BJ (cell line): ENCODE results near the gene TGFBI. TPM values are rescaled to one million over a fixed set of nuclear protein-coding genes. Genes with fewer than 3 reads are reported as not detected.
A peak's percentile ranks its signal among the peaks of the same experiment; 100 is the strongest.

Experiments
- CTCF ChIA-PET: fragments of 350-600 bp; formaldehyde crosslinking; extraction: SDS; loops from one replicate; lab custom pipeline; 2021; ENCODE audit warnings: antibody characterized with exemption, inconsistent platforms; lab: Yijun Ruan, JAX
- POLR2A ChIA-PET: fragments of 300-600 bp; sonication (Branson Sonifier 250); formaldehyde crosslinking; extraction: SDS; loops from one replicate; lab custom pipeline; 2021; ENCODE audit warnings: antibody characterized with exemption; lab: Charles Lee
- DNase-seq: peaks from one replicate; pipeline ENCODE4 v3.0.0-alpha.2; 2011; ENCODE audit warnings: low read depth
- H3K27me3 ChIP-seq: 2 replicates; pipeline ENCODE4 v1.6.0; 2011; ENCODE audit warnings: low read length; ENCODE audit not compliant: control insufficient read depth, insufficient read depth
- H3K36me3 ChIP-seq: 2 replicates; pipeline ENCODE4 v1.5.1; 2011; ENCODE audit warnings: low read length; ENCODE audit not compliant: control insufficient read depth, insufficient read depth
- H3K4me3 ChIP-seq: 2 replicates; pipeline ENCODE4 v1.5.1; 2011; ENCODE audit warnings: low read depth, mild to moderate bottlenecking, control low read depth, low read length
- polyA plus RNA-seq: library from polyadenylated mRNA; depleted of rRNA; stranded (reverse); fragments of >200 nt; gene quantifications from 2 replicates; pipeline ENCODE4 v1.2.3, GENCODE V29; 2011
- TF ChIP-seq, protein P1 (sequence below): IDR thresholded peaks from 2 replicates; pipeline ENCODE4 v1.5.1; 2011; ENCODE audit warnings: low read depth, mild to moderate bottlenecking, control low read depth, inconsistent platforms, low read length, moderate library complexity; ENCODE audit not compliant: insufficient read depth

Gene TGFBI
- polyA plus RNA-seq, 1 experiment = 1,228 TPM

DNA sequence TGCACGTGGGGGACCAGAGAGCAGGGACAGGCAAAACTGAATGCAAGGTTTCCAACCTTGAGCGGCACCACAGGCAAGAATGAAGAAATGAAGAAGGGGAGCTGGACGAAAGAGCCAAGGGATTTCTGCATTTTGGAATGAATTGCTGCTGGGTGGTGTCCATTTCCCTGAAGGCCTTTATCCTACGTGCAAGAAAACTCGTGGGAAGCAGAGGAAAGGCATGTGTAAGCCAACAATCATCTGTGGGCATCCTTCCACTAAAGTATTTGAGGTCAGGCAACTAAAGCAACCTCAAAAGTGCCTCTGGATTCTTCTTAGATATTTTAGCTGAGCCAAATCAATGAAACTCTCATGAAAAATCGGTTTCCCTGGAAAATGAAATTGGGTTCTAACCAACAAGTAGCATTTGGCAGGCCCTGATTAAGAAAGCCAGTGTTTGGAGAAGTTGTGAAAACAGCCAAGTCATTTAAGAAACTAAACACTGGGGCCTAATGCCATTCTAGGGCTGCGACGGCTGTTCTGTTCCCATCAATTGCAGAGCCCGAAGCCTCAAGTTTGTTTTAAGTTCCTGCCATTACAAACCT is 4.7 kb upstream of the TGFBI start:
- Histone ChIP-seq H3K4me3 (no peak overlapping the region), H3K36me3 (no peaks in the 10 kb centered on the region), H3K27me3 (no peaks in the 10 kb centered on the region)
- ChIA-PET CTCF (interaction anchor here (0.8 to 1.5 kb wide), 3 partner anchors 19 to 34 kb away, joined by 3 read pairs; no protein-coding TSS in a partner anchor), POLR2A (no interaction called here)
- DNase-seq = peak; percentile 60
- TF ChIP-seq, protein P1, sequence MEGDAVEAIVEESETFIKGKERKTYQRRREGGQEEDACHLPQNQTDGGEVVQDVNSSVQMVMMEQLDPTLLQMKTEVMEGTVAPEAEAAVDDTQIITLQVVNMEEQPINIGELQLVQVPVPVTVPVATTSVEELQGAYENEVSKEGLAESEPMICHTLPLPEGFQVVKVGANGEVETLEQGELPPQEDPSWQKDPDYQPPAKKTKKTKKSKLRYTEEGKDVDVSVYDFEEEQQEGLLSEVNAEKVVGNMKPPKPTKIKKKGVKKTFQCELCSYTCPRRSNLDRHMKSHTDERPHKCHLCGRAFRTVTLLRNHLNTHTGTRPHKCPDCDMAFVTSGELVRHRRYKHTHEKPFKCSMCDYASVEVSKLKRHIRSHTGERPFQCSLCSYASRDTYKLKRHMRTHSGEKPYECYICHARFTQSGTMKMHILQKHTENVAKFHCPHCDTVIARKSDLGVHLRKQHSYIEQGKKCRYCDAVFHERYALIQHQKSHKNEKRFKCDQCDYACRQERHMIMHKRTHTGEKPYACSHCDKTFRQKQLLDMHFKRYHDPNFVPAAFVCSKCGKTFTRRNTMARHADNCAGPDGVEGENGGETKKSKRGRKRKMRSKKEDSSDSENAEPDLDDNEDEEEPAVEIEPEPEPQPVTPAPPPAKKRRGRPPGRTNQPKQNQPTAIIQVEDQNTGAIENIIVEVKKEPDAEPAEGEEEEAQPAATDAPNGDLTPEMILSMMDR = no peak

DNA sequence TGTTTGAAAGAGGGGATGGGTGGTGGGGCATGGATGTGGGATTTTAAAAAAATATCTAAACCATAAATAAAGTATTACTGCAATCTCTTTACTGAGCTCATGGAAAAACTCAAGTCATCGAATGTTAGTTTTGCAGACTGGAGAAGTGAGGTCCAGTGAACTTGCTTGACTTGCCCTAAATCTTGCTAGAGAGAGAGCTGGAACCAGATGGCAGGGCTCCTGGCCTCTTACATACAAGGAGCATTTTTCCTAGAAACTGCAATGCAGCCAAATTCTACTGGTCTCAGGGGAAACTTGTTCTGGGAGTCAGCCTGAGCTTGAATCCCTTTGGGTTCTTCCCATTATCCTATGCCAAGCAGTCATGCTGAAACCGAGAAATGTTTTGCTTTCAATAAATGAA is 2.9 kb upstream of the TGFBI start:
- TF ChIP-seq, protein P1 = no peak
- ChIA-PET CTCF (no interaction called here), POLR2A (no interaction called here)
- Histone ChIP-seq H3K4me3 (no peak overlapping the region), H3K36me3 (no peaks in the 10 kb centered on the region), H3K27me3 (no peaks in the 10 kb centered on the region)
- DNase-seq = no peak

DNA sequence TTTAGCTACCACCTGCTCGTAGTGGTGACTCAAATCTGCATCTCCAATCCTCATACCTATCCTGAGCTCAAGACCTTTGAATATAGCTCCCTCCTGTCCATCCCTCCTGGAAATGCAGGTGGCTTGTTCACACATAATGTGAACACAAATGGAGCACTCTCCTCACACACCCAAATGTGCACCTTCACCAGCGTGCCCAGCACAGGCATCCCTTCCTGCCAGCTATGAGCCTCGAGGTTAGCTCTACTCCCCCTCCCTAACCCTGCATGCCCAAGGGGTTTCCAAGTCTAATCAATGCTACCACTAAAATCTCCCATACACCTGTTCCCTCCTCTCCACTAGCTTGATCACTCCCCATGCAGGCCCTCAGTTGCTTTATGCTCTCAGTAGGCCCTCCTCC is 2.2 kb upstream of the TGFBI start:
- Histone ChIP-seq H3K27me3 (no peaks in the 10 kb centered on the region), H3K4me3 (no peak overlapping the region), H3K36me3 (no peaks in the 10 kb centered on the region; the same call in 1 of the 2 replicates)
- ChIA-PET CTCF (interaction anchor here (0.7 to 3.3 kb wide), 2 partner anchors 8 to 14 kb away, joined by 3 to 7 read pairs; no protein-coding TSS in a partner anchor), POLR2A (no interaction called here)
- DNase-seq = no peak
- TF ChIP-seq, protein P1 = no peak

DNA sequence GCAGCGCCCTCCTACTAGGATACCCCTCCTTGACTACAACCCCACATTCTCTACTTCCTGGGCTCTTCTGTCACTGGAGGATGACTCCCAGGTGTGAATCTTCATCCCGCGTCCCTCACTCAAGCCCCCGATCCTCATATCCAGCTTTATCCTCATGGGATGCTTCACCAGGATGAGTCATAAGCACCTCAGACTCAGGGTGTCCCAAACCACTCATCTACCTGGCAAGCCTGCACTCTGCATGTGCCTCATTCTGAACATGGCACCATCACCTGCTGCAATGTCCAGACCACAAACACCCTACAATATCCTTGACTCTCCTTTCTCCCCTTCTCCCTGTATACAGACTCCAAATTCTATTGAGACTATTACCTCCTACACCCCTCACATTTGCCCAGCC is 1.5 kb upstream of the TGFBI start:
- H3K27me3 ChIP-seq = no peaks in the 10 kb centered on the region
- H3K36me3 ChIP-seq = peaks cover 1% of the 10 kb centered on the region; the same call in 1 of the 2 replicates
- no peak for DNase-seq
- no peak overlapping the region for H3K4me3 ChIP-seq
- ChIA-PET POLR2A (no interaction called here), CTCF (interaction anchor here (0.7 to 3.3 kb wide), 3 partner anchors 8 to 16 kb away, joined by 3 to 7 read pairs (median 4); no protein-coding TSS in a partner anchor)
- TF ChIP-seq, protein P1 = no peak

DNA sequence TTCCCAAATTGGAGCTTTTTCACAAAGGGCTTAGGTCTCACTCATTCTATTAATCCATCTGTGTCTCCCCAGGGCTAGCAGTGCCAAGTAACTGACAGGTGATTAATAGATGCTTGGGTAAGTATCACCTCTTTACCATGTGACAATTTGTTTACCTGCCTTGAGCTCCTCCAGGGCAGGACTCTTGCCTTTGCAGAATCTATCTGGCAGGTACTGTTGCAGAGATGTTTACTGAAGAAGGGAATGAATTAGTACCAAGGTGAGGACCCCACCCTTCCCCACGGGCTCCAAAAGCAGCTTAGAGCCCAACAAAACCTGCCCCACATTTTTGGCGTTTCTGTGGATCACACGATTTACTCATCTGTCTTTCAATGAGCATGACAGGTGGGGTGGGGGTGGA is 698 bp upstream of the TGFBI start:
- Histone ChIP-seq H3K36me3 (peaks cover 1% of the 10 kb centered on the region; the same call in 1 of the 2 replicates), H3K27me3 (no peaks in the 10 kb centered on the region), H3K4me3 (no peak overlapping the region)
- POLR2A ChIA-PET = interaction anchor here (0.6 kb wide), 1 partner anchor 10 kb away, joined by 3 read pairs; no protein-coding TSS in a partner anchor
- DNase-seq = no peak
- TF ChIP-seq, protein P1 = no peak
- CTCF ChIA-PET = interaction anchor here (0.6 to 3.3 kb wide), 5 partner anchors 9 to 589 kb away, joined by 3 to 7 read pairs (median 4); no protein-coding TSS in a partner anchor
